NCI-H82 (cell line): ENCODE data around the gene NEB.
"Not testable (repeated sequence)": the region's sequence is repeated elsewhere in the genome, so short reads cannot be mapped to it uniquely, and the experiment has no call there.

ENCODE experiments used
- DNase-seq: peaks from one replicate; lab custom pipeline; 2025; lab: John Stamatoyannopoulos, UW

Gene NEB

DNA sequence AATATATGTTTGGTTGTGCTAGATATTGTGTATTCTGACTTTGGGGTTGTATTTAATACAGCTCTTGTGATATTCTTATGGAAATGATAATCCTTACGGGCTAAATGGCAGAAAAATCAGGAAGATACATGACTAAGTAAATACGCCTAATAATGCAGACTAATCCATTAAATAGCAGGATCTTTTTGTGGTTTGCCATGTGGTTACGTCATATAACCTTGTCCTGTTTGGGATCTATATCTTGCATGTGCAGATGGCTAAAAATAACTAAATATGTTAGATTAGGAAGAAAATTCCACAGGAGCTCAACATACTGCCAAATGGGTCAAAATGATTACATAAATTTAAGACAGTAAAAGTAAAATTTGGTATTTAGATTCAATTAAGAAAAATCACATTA is 83.0 kb downstream of the NEB start:
- DNase-seq, result no peak

DNA sequence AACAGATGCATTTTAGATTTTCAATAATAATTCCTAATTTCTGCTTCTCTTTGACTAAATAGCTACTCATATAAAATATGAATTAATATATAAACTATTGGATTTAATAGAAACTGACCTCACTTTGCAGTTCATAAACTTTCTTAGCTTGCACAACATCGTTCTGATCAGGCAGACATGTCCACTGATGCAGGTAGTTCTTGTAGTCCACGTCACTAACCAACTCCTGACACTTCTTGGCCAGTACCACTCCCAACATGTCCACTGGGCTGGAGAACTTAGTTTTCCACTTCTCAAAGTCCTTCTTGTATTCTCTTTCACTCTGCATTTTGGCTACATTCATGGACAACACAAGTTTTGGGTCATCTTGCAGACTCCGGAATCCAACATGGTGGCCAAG is 83.8 kb downstream of the NEB start:
- DNase-seq, result no peak

DNA sequence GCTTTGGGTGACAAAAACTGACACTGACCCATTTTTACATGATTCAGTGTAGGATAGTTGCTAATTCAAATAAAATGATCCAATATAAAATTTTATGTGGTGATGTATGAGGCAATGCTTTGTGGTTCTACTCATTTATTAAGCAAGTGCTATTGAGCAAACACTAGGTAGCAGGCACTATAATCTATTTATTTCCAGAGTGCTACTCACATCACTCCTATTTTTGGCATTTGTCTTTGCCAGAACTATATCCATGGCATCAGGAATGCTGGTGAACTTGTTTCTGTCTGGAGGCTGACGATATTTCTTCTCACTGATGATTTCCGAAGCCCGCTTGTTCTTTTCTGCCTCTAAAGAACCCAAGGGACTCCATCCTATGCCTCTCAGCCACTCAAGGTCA is 84.3 kb downstream of the NEB start:
- no peak for DNase-seq

DNA sequence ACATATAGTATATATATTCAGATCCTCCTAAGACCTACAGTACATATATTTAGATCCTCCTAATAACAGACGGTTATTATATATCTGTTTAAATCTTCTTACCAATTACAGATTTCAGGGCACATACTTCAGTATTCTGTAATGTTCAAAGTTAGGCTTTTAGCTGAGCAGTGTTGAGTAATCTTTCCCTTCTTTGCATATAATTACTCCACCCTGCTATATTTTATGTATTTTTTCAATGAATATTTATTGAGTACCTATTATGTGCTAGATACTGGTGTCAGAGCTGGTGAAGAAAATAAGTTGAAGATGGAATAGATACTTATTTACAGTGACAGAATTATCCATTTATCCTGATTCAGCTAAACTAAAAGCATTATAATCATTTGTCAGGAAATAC is 84.9 kb downstream of the NEB start:
- DNase-seq, result no peak

DNA sequence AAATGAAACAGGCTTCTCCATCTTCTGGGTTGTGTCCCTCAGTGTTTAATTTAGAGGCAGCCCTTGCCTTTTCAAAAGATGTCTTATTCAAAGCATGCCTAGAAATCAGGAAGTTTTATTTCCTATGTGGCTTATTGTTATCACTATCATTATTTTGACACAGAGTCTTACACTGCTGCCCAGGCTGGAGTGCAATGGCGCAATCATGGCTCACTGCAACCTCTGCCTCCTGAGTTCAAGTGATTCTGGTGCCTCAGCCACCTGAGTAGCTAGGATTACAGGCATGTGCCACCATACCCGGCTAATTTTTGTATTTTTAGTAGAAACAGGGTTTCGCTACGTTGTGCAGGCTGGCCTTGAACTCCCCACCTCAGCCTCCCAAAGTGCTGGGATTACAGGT is 87.8 kb downstream of the NEB start:
- DNase-seq, result not testable (repeated sequence)

DNA sequence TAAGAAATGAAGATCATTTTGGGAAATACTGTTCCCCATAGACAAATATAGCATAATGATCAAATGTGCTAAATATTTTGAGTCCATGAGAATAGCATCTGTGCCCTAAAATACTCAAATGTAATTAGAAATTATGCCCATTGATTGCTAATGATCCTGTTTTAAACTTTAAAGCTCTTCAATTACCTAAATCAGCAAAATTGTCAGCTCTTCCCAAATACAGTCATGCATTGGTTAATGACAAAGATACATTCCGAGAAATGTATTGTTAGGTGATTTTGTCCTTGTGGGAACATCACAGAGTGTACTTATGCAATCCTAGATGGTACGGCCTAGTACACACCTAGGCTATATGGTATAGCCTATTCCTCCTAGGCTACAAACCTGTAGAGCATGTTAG is 89.7 kb downstream of the NEB start:
- DNase-seq, result no peak

DNA sequence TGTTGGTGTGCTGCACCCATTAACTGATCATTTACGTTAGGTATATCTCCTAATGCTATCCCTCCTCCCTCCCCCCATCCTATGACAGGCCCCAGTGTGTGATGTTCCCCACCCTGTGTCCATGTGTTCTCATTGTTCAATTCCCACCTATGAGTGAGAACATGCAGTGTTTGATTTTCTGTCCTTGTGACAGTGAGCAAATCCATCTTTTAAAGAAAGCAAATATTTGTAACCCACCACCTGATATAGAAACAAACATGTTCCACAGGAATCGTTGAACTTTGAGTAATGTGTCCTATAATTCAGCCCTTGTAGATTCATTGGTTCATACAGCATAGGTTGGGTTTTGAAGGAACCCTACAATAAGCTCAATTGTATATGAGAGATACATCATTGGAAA is 92.4 kb downstream of the NEB start:
- DNase-seq, result not testable (repeated sequence)

DNA sequence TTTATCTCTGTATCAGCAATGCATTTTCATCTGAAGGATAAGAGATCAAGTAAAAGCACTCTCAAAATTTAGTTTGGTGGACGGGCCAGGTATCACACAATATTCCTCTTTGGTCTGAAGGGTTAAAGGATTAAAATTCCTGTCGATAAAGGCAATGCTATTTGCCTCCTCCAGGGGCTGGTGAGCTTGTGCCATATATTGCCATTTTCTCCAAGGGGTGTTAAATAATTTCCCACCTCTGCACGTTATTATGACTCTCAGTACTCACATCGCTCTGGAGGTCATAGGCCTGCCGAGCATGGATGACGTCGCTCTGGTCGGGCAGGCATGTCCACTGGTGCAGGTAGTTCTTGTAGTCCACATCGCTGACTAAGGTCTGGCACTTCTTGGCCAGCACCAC is 94.2 kb downstream of the NEB start:
- DNase-seq, result peak; percentile 15

DNA sequence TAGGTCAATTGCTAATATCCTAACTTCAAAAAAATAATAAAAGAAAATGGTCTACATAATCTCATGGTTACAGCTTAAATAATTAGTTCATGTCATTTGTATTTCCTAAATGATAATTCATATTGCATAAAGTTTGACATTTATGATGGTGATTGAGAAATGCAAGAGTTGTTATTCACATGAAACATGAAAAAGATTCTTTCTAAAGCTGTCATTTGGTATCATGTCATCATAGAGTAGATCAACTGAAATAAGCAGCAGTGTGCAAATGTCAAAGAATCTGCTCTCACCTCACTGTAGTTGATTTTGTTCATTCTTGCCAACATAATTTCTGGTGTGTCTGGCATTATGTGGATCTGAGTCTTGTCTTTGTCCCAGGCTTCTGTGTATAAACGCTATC is 95.3 kb downstream of the NEB start:
- no peak for DNase-seq

DNA sequence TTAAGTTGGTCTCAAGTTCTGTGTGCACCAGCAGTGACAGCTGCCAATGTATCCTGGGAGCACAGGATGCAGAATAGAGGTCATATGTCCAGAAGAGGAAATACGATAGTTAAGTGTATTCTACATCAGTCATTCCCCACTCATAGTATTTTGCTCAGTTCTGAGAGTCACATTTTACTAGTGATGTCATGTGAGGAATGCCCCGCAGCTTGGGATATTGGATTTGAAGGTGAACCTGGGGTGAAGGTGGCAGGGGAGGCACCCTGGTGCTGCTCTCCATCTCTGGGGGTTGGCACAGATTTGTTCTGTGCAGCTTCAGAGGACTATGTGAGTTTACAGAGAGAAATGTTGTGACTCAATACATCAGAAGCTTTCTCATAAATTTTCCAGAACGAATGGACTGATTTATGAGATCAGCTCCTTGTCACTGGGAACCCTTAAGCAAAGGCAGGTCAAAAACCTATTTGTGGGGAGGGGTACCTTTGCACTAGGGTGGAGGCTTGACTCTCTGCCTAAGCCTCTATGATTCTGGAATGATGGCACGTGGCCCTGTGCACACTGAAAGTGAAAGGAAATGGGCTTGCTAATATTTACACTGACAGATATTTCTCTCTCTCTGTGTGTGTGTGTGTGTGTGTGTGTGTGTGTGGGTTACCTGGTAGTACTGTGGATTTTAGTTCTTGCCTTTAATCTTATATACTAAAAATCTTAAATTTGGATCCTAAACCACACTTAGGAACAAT is 95.9 kb downstream of the NEB start:
- DNase-seq, result no peak

DNA sequence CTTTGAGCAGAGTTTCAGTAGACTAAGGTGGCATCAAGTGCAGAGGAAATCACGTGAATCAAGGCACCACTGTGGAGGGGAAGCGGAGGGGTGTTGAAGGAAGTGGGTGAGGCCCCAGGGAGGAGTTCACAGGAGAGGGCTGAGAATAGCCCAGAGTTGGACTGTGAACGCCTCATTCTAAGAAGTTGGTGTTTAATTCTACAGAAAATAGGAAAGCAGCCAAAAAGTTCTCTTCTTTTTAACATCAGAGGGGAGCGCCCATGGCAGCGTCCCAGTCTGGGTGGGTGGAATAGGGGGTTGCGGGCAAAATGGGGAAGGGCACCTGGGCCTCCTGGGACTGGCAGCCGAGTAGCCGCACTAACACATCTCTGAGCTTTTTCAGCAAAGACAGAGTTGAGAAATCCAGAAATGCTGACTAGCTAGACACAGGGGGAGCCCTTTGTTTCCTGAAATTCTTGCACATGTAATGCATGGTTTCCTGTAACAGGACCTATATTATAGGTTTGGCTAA is 97.0 kb downstream of the NEB start:
- DNase-seq, result no peak

DNA sequence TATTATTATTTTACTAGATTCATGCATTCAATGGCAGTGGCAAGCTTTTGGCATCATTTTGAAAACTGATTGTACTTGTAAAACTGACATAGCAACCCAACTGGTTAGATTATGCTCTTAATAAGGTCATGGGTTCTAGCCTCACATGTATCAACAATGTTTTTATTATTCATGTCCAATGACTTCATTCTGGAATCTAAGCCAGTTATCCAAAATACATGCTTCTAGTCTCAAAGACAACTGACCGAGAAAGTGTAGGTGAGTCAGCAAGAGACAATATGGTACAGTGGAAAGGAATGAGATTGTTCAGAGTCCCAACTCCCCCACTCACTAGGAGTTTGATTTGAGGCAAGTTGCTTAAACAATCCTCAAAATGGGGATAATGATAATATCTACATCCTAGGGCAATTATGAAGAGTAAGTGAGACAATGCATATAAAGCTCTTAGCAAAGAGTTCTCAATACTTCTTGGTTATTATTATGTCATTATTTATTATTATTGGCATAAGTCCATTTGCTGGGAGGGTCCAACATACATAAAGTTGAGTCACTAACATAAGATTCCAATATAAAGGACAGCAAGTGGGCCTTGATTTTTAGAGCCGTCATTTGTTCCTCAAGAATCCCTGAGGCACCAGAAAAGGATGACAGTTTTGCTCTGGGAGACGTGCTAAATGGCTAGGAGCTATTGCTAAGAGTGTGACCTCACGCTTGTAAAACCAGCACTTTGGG is 99.4 kb downstream of the NEB start:
- no peak for DNase-seq

DNA sequence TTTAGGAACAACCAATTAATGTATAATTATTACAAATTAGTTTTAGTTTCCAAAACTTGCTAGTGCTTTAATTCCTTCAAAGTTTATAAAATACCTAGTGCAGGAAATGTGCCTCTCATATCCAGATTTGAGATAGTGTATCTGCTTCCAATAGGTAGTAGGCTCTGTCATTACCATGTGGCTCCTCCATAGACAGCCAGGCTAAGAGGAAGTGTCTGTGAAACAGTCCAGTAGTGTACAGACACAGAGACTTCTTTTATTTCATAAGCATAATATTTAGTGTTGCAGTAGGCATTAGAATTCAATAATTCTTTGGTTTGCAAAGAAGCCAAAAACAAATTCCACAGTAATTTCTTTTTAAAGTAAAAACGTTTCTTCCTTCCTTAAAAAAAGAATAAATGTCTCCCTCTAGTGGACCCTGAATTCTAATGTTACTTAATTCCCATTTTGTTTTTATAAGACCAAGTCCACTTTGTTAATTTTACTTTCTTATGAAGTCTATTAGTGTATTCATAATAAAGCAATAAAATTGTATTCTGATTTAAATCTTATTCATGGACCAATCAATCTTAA is 101.2 kb downstream of the NEB start:
- DNase-seq, result peak; percentile 3

DNA sequence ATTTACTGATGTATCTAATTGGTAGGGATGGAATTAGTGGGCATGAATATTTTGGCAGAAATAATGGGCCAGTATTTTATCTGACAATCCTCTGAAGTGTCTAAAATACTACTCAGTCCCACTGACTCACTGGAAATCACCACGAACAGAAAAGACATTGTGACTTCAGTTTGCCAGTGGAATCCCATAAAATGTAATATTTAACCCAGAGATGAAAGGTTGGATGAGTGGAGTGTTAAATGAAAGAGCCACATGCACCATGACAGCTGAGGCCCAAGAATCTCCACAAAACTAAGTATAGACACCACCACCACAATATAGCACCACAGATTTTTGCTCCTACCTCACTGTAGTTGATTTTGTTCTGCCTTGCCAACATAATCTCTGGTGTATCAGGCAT is 103.9 kb downstream of the NEB start:
- no peak for DNase-seq

DNA sequence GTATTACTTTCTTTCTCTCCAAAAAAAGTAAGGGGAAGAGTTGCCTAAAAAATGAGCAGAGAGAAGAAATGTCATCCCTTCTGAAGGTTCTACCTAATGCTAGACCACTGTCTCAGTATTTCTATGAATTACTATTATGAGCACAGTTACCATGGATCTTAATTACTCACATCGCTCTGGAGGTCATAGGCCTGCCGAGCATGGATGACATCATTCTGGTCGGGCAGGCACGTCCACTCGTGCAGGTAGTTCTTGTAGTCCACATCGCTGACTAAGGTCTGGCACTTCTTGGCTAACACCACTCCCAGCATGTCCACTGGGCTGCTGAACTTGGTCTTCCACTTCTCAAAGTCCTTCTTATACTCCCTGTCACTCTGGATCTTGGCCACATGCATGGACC is 106.9 kb downstream of the NEB start:
- DNase-seq, result no peak

DNA sequence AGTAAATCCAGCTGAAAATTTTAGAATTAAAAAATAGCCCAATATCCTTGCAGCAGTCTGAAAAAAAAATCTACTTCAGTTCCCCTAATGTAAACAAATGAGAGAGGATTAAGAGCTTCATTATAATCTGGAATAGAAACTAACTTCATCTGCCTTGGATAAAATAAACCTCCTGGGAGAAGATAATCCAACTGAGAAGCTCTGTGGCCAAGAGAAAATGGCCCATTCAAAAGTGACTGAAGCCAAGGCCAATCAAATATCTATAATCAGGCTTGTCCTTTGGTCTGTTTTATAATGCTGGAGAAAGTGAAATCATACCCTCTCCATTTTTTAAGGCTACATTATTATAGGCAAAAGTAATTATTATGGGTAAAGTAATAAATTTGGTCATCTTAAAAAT is 110.0 kb downstream of the NEB start:
- peak; percentile 75 for DNase-seq

DNA sequence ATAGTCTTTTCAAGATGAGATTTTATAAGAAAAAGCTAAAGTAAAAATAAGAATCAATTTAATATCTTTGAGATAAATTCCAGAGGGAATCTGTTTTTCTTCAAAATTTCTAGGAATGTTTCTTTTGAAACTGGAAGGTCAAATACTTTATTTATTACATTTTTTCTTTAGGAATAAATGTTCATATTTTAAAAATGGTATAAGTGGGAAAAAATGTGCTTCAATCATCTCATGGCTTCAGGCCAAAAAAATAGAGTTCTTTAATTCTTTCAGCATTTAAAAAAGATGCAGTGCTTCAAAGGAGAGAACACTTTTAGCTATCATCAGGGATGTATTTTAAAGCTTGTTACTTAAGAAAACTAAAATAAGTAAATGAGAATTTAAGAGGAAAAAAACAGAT is 110.6 kb downstream of the NEB start:
- DNase-seq, result no peak

DNA sequence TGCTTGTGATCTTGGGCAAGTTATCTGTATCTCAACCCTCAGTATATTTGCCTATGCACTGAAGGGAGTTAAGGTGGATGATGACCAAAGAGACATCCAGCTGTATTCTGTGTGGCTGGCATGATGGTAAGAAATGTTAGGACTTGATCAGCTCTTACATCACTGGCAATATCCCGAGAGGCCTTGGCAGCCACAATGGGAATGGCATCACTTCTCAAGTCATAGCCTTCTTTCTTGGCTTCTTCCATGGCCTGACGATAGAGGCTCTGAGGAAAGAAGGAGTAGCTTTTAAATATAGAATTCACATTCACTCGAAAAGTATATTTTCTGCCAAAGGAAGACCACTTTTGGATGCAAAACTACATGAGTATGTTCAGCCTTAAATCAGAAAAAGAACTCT is 113.5 kb downstream of the NEB start:
- DNase-seq, result no peak

DNA sequence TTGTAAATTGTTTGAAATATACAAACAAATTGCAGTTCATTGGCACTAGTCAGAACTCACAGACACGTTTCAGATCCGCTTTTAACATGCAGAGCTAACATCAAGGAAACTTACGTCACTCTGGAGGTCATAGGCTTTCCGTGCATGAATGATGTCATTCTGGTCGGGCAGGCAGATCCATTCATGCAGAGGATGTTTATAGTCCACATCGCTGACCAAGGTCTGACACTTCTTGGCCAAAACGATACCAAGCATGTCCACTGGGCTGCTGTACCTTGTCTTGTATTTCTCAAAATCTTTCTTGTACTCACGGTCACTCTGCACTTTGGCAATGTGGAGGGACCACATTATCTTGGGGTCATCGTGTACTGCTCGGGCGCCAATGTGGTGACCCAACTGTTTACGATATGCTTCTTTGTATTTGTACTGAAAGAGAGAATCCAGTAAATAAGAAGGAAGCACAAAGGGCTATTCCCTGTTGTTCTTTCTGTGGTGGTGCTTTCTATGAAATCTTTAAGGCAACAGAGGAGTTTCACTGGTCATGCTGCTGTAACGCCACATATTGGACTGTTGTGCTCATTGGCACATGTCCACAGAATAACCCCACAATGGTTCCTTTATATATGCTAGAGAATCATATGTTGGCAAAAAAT is 114.8 kb downstream of the NEB start:
- DNase-seq, result no peak

DNA sequence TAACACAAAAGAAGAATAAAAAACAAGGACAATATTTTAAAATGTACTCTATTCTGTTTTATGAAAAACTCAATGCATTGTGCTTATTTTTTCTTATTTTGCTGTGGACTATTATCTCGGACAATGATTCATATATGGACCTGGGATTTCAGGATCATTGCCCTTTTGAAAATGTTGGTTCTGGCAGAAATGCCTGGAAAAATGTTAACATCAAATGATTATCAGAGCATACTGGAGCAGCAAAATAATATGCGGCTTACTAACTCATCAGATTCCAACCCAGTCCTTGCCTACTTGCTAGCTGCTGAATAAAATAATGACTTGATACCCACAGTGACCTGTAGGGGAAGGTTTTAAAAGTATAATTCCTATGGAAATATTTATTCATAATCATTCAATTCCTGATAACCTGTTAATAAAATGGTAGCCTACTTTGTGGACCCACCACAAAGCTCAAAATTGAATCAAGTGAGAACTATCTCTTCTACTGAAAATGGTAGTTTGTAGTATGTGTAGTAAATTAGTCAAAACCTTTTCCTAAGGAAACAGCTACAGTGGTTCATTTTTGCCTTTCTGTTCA is 117.4 kb downstream of the NEB start:
- no peak for DNase-seq

DNA sequence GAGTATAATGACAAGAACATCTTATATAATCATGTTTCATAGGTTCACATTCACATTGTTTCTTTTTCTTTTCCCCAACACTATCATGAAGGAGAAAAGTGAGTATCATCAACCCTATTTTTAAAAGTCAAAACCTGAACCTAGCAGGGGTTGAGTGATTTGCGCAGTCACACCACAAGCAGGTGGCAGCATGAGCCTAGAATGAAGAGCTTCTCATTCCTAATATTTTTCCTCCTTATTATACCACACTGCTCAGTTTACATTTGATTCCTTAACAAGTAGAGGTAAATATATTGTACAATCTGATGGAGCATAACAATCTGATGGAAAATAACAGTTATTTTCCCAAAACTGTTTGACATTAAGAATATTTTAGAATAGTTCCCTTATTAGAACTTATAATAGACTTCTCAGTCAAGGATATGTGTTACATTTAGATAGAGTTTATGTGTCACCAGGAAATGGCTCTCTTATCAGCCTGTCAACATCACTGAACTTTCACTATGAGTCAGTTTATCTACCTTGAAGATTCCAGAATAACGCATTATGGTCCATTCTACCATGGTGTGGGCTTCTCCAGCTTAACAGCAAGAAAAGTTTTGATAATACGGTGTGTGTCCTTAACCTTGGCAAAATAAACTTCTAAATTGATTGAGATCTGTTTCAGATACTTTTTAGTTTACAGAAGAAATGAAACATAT is 119.5 kb downstream of the NEB start:
- no peak for DNase-seq

DNA sequence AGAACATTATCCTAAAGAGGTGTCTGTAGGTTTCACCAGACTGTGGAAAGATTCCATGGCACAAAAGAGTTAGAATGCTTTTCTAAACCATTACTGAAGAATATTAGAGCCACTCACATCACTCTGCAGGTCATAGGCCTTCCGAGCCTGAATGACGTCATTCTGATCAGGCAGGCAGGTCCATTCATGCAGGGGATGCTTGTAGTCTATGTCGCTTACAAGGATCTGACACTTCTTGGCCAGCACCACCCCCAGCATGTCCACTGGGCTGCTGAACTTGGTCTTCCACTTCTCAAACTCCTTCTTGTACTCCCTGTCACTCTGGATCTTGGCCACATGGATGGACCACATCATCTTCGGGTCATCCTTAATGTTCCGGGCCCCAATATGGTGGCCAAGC is 120.1 kb downstream of the NEB start:
- no peak for DNase-seq
